ENCODE results near the gene RTP3. TPM values are rescaled to one million over a fixed set of nuclear protein-coding genes. Genes with fewer than 3 reads are reported as not detected.

RTP3 gene
- total and polyA plus RNA-seq, 2 of the 8 experiments (the other 6 are each of a cell fraction or from before 2014, with no cell fraction given) = 0.08 TPM; not detected in 1

GRCh38 chr3:46470831-46471230, 26.9 kb upstream of the RTP3 start:
- peaks cover 0 to 3% (median 0%) of the 10 kb centered on the region in 4 experiments; a peak in 4 of 7 replicates for H3K27me3 ChIP-seq (replicated peaks in 1 of 4; ENCODE audit: control insufficient read depth in 3 of 4, extremely low read depth in 1 of 4, insufficient read depth in 3 of 4, low read length in 3 of 4)
- H4K5ac ChIP-seq (ENCODE audit: insufficient read length, low read depth, low read length) = no peak overlapping the region
- no peak overlapping the region for H3K27ac ChIP-seq (ENCODE audit: low read depth, low read length)
- H3K14ac ChIP-seq (ENCODE audit: insufficient read length) = no peak overlapping the region
- WGBS, 2 experiments (ENCODE audit: extremely low coverage in 1 of 2, insufficient coverage in 1 of 2, insufficient read length in 1 of 2, insufficient replicate concordance in 2 of 2, low coverage in 1 of 2, low lambda C conversion rate in 2 of 2, missing lambda C conversion rate in 1 of 2) = 95% methylated on average over 4 of the region's 4 CpGs; no CpG with 5 or more reads in 1 of the 2 experiments
- no peak overlapping the region for H3K23ac ChIP-seq (ENCODE audit: insufficient read length)
- FAIRE-seq (no peak), DNase-seq (ENCODE audit: low read depth in 1 of 2, low spot score in 2 of 2) (peak in 1 of 2 experiments; percentile 36)
- TF ChIP-seq USF2 (IDR thresholded peaks at IDR 0.05; ENCODE audit: low read length) (no peak), CEBPB (IDR thresholded peaks at IDR 0.05; ENCODE audit: low read depth, low read length) (no peak), BCL11A (IDR thresholded peaks at IDR 0.05; ENCODE audit: low read depth in 2 of 2, low read length in 2 of 2) (no peak), CHD2 (IDR thresholded peaks at IDR 0.05; ENCODE audit: low read length) (no peak), CBX8 (IDR thresholded peaks at IDR 0.05; ENCODE audit: borderline replicate concordance, low read depth, low read length) (no peak), POU5F1 (IDR thresholded peaks at IDR 0.05; ENCODE audit: low read depth, low read length) (no peak), PHF8 (conservative IDR thresholded peaks at IDR 0.05; ENCODE audit: low read depth, low read length) (no peak), POLR2A (IDR thresholded peaks at IDR 0.05; ENCODE audit: control extremely low read depth in 1 of 2, low read depth in 2 of 2, low read length in 2 of 2) (no peak), SIRT6 (IDR thresholded peaks at IDR 0.05; ENCODE audit: low read length) (no peak), GTF2F1 (IDR thresholded peaks at IDR 0.05; ENCODE audit: borderline replicate concordance, low read depth, low read length) (no peak), JUN (IDR thresholded peaks at IDR 0.05; ENCODE audit: low read depth, low read length) (no peak), KDM5A (IDR thresholded peaks at IDR 0.05; ENCODE audit: low read length) (no peak), RAD21 (IDR thresholded peaks at IDR 0.05 in 1 of 2, conservative IDR thresholded peaks at IDR 0.05 in 1 of 2; ENCODE audit: low read depth in 2 of 2, low read length in 2 of 2) (no peak), MAFK (IDR thresholded peaks at IDR 0.05; ENCODE audit: low read depth, low read length) (no peak)
- peaks cover 0 to 1% of the 10 kb centered on the region in 2 experiments for H4K20me1 ChIP-seq (replicated peaks in 1 of 2; ENCODE audit: control insufficient read depth in 1 of 2, insufficient read depth in 2 of 2, low read length in 2 of 2)
- no peak overlapping the region for H3K56ac ChIP-seq (replicated peaks; ENCODE audit: insufficient read length, low read depth, low read length)
- H3K4me2 ChIP-seq (ENCODE audit: insufficient read depth in 1 of 2, low read depth in 2 of 2, low read length in 2 of 2) = no peak overlapping the region
- H3K4me1 ChIP-seq (replicated peaks in 1 of 4; ENCODE audit: control insufficient read depth in 3 of 4, insufficient read depth in 4 of 4, low read length in 3 of 4) = no peaks in the 10 kb centered on the region
- no peak overlapping the region for H3K4me3 ChIP-seq (ENCODE audit: extremely low read depth in 1 of 4, insufficient read depth in 2 of 4, low read depth in 3 of 4, low read length in 4 of 4)
- no peak overlapping the region for H2BK20ac ChIP-seq (ENCODE audit: low read length)
- H3K9ac ChIP-seq (replicated peaks in 1 of 4; ENCODE audit: extremely low read depth in 1 of 4, low read depth in 3 of 4, low read length in 3 of 4) = no peak overlapping the region
- H3K4ac ChIP-seq (replicated peaks; ENCODE audit: insufficient read length, low read depth, low read length) = no peak overlapping the region
- no peak overlapping the region for H2BK5ac ChIP-seq (ENCODE audit: low read depth, low read length)
- no peak overlapping the region for H4K8ac ChIP-seq (ENCODE audit: extremely low read depth, insufficient read depth, low read length)
- POLR2A ChIA-PET (ENCODE audit: partially characterized antibody) = no interaction called here
- CTCF ChIA-PET (ENCODE audit: partially characterized antibody) = interaction anchor here (0.6 to 7.5 kb wide), 8 partner anchors 10 to 1917 kb away, joined by 3 to 38 read pairs (median 4); no protein-coding TSS in a partner anchor
- no peaks in the 10 kb centered on the region for H3K79me2 ChIP-seq (ENCODE audit: control insufficient read depth in 1 of 2, insufficient read depth in 2 of 2, low read length in 2 of 2)
- H2BK12ac ChIP-seq (ENCODE audit: low read depth, low read length) = no peak overlapping the region
- no peaks in the 10 kb centered on the region for H3K79me1 ChIP-seq (ENCODE audit: low read depth, low read length)
- H3K36me3 ChIP-seq (ENCODE audit: control insufficient read depth in 2 of 4, insufficient read depth in 4 of 4, low read length in 3 of 4) = no peaks in the 10 kb centered on the region
- H2AK5ac ChIP-seq (ENCODE audit: low read depth, low read length) = no peak overlapping the region
- H2AFZ ChIP-seq (ENCODE audit: low read length) = no peak overlapping the region
- no peak overlapping the region for H4K91ac ChIP-seq (replicated peaks; ENCODE audit: insufficient read length, low read length)
- H2BK120ac ChIP-seq (replicated peaks; ENCODE audit: low read depth, low read length) = no peak overlapping the region
- H2BK15ac ChIP-seq (ENCODE audit: low read length) = no peak overlapping the region
- no peak overlapping the region for H3K18ac ChIP-seq (ENCODE audit: extremely low read depth, low read length)
- H3K23me2 ChIP-seq (ENCODE audit: low read depth, low read length) = peaks cover 2% of the 10 kb centered on the region; the same call in 1 of the 2 replicates
- H3K9me3 ChIP-seq (ENCODE audit: insufficient read depth in 2 of 2, low read depth in 1 of 2, low read length in 1 of 2) = no peaks in the 10 kb centered on the region
